GM15510 (cell line): ENCODE data around the gene NOD1.

Experiments used
- POLR2A ChIP-seq: IDR thresholded peaks from 3 replicates; pipeline ENCODE4 v1.6.1; 2011; ENCODE audit warnings: borderline replicate concordance; ENCODE audit not compliant: insufficient read length; ENCODE audit errors: extremely low read depth

Gene NOD1

DNA sequence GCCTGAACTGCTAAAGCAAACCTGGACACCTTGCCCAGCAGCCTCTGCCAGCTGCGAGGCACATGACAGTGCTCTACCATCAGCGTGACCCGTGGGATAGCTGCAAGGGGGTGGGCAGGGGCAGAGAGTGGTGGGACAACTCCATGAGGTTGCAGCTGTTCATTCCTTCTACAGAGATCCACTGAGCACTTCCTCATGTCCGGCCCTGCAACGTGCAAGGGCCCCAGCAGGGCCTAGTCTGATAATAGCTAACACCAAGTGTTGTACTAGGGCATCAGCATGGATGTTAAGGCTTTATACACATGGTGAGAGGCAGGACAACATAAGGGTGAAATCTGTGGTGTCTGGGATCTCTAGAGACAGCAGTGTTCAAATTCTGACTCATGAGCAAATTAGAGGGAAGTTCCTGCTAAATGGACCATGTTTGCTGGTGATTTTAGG, 14.3 kb downstream of the NOD1 start:
- no peak for TF ChIP-seq POLR2A

DNA sequence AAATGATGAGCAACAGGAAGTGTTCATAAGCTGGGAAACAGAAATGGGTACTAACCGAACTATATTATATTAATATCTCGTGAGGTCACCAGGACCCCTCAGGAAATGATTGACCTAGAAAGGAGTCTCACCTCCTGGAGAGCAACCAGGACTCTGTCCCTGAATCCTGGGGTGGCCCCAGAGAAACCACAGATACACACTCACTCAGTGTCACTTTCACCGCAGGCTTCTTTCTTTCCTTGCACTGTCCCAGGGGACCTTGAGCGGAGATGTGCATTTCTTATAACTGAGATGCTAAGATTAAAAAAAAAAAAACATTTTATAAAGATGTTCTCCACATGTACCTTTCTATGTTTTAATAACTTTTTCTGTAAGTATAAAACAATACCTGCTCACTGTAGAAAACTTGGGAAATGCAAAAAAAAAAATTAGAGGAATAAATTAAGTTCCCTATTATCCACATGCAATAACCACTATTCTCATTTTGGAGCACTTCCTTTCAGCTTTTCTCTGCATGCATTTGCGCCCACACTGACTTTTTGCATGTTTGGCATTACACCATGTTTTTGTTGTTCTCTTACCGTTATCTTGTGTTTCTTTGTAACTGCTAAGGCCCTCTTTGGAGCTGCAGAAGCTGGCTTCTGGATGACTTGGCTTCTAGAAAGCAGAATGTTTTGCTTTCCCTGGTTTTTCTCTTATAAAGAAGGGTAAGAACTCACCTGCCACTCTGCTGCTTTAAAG, 15.0 kb downstream of the NOD1 start:
- TF ChIP-seq POLR2A, result no peak

DNA sequence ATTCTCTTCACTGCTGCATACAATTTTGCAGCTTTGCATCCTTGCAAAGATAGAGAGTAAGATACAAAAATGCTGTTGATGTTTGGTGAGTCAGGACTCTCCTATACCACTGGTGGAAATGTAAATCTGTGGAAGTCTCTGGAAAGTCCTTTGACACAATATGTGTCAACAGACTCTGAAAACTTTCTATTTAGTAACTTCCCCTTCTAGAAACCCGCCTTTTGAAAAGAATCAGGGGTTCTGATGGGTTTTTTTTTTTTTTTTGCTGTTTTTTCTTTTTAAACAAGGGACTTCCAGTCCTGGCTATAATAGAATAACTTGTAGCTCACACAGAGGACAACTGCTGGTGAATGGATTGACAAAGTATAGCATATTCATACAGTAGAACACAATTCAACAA, 16.4 kb downstream of the NOD1 start:
- TF ChIP-seq POLR2A, result no peak

DNA sequence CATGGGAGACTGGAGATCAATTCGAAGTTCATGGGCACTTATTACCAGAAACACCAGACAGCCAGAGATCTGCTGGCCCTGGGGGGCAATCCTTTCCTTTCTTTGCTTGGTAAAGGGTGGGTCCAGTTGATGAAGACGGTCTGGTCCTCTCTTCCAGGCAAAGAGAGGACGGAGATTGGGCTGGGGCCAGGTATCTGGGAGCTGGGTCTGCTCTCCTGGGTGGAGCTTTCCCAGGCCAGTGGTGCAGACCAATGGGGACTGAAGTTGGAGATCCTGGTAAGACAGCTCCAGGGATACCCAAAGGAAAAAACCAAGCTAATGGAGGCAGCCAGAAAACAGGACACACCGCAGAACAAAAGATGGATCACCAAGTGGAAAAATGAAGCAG, 18.3 kb downstream of the NOD1 start:
- no peak for TF ChIP-seq POLR2A

DNA sequence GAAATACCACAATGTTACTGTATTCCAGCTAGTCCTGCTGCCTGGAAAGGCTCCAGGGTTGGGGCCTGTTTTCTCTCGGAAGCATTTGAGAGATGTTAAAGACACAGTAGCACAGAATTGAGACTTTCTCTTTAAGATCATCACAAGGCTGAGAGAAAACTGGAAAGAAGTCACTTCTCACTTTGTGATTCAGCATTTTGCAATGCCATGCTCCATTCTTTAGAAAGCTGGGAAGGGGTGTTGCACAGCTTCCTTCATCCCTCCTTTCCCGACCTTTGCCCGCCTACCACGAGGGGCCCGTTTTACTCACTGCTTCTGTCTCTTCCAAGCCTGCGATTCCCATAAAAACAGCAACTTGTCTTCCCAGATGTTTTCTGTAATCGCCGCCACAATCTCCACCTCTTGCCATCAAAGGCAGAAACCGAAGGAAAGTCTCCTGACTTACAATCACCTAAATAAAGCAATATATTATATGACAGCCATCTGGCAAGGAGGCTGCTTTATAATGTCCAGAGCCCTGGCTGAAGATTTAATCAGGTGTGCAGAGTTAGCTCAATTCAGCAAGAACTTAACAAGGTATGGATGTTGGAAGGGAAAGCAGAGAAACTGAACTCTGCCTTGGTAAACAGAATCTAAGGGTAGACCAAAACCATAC, 18.9 kb downstream of the NOD1 start:
- TF ChIP-seq POLR2A, result no peak

DNA sequence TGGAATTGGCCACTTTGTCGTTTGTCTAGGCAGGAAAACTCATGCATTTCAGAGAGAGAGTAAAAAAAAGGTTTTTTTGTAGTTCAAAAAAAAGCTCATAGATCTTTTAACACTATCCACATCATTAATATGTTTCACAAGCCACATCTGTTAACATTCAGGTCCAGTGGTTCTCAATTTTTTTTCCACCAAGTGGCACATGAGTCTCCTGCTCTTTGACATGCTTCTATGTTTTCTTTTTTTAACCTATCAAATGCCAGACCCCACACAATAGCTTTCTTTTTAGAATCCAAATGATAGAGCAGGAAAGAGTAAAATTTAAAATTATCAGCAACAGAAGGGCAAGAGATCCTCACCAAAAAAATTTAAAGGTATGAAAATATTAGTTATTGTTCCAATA, 20.3 kb downstream of the NOD1 start:
- TF ChIP-seq POLR2A, result no peak

DNA sequence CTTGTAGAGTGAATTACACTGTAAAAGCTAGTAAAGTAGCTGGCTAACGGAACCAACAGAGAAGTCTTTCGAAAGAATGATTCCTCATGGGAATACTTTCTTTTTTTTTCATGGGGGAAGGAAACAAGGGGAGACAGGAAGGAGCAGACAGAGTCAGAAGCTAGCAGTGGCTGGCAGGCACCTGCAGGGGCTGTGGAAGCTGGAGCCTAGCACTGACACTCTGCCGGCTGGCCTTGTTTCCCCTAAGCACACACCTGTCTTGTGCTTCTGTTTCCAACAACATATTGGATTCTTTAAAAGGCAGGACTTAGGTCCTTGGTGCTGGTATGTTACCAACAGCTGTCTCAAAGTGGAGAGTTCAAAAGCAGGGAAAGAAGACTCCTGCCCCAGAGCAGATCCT, 24.7 kb downstream of the NOD1 start:
- no peak for TF ChIP-seq POLR2A

DNA sequence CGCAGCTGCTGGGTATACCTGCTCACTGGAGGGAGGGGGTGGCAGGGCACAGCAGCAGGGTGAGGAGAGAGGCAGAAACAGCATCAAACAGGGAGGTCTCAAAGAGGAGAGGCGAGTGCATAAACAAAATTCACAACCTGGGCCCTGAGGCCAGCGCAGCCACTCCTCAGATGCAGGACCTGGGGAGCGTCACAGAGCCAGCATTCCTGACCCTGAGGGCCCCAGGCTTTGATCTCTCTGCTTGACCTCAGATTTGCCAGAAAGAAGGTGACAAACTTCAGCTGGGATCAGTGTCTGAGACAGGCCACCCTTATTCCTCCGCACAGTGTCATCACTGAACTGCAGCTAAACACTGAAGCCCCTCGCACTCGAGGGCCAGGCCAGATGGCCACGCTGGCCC, 25.6 kb downstream of the NOD1 start:
- TF ChIP-seq POLR2A, result no peak

DNA sequence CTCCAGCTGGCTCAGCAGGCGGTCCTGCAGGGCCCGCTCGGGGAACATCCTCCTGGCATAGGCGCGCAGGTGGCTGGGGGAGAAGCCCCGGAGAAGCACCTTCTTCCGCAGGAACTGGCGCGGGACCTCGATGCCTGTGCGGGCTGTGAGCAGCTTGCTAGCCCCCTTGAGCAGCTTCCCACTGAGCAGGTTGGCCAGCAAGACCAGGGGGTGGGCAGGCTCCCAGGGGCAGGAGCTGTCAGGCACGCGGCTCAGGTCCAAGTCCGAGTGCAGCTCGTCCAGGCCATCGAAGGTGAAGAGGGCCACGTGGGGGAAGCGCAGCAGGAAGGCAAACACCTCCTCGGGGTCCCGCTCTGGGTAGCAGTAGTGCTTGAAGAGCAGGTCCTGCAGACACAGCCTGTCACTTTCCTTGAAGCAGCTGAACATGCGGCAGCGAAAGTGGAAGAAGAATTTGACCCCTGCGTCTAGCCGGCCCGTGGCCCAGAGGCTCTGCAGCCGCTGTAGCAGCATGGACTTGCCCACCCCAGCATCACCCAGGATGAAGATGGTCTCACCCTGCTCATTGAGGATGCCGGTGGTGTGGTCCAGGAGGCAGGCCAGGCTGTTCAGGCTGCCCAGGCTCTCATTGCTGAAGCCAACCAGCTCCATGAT, 26.2 kb downstream of the NOD1 start:
- no peak for TF ChIP-seq POLR2A

DNA sequence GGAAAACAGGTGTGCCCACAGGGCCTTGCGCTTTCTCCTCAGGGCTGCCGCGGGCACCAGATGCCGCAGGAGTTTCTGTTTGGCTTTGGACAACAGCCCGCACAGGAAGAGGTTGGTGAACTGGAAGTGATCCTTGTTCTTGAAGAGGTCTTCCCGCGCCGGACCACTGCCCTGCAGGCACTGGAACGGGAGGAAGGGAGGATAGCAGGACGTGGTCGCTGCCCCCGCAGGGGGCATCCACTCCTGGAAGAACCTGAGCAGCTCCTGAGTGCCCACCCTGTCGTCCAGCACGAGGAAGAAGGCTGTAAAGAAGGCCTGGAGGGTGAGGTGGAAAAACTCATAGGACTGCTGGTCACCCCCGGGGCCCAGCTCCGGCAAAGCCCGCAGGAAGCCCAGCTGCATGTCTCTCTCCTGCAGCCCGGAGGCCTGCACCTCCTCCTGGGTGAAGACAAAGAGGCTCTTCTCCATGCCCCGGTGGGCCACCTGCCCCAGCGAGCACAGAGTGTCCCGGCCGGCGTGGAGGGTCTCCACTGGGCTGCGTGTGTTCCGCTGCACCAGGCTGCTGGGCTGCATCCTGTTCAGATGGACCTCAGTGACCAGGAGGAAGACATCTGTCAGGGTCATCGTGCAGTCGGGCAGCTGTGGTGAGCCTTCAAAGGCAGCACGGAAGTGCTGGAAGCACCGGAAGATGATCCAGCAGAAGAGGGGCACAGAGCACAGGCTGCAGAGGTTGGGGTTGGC, 26.9 kb downstream of the NOD1 start:
- TF ChIP-seq POLR2A, result no peak

DNA sequence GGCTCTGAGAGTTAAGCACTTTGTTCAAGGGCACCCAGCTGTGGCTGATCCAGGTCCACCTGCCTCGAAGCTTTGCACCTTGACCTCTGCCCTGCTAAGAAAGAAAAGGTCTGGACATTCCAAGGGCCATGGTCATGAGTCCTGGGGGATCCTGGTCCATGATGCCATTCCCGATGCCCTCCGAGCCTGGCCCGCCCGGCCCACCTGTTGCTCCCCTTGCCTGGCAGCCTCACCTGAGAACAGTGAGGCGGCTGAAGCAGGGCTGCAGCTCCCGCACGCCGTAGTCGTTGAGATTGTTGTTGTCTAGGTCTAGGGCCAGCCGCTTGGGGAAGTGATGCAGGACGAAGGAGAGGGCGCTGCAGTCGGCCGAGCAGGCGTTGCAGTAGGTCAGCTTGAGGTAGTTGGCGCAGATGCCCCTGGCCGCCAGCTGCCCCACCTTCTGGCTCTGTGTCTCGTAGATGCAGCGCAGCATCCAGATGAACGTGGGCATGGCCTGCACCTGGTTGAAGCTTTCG, 27.5 kb downstream of the NOD1 start:
- no peak for TF ChIP-seq POLR2A

DNA sequence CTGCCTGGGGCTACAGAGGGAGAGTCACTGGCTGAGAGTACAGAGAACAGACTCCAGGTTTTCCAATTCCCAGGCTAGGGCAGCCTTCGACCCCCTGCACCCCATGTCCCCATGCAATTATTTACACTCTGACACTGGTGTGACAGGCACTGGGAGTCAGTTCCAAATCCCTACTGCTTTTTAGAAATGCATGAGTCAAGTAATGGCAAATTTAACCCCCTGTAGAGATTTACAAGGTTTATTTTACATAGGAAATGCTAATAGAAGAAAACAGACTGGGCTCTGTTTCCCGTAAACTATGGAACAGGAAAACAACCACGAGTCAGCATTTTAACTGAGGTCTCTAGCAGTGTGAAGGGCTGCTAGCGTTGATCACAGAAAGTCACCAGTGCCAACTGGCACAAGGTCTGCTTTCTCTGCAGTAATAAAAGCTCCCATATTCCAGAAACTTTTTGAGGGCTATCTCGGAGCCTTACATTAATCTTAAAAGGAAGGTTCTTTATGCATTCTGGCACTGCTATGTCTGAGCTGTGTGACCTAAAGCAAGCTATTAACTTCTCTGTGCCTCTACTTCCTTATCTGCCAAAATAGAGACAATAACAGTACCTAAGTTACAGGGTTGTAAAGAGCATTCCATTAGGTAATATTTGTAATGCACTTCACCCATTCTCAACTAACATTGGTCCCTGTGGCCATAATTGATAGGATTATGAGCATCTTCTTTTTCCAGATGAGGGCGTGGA, 28.2 kb downstream of the NOD1 start:
- TF ChIP-seq POLR2A, result no peak

DNA sequence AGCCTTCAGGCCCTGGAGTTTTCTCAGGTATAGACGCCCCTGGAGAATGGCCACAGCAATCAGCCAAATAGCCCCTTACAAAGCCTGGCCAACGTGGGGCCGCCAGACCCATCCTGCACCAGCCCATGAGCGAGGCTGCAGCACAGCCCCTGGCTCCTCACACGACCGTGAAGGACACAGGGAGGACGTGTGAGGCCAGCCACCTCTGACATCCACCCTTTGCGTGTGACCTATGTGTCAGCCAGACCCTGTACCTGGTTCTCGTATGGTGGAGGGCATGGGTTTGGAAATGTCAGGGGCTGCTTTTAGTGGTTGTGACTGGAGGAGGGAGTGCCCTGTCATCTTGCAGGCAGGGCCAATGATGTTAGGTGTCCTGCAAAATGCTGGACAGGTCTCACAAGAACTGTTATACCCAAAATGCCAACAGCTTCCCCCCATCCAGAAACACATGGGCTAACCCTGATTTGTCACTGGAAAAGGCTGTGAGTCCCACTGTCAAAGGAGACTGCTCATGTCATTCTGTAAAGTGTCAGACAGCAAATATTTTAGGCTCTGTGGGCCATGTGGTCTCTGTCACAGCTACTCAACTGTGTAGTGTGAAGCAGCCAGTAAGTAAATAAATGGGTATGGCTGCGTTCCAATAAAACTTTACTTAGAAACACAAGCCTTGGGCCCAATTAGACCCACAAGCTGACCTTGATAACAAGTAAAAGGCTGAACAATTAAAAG, 30.0 kb downstream of the NOD1 start:
- TF ChIP-seq POLR2A, result no peak

DNA sequence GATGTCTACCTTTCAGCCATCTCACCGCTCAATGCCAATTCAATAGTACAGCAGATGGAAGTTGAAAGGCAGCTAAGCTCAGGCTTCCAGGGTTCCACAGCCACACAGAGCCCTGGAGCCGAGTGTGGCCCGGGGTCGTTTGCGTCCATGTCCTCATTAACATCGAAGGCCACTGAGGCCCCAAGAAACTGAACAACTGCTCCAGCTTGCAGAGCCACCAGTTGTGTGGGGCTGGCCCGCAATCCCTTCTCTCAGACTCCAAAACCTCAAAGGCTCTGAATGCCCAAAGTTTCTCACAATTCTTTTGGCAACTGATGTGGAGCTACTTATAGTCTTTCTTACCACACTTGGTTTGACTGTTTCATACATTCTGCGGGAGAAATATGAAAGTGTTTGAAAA, 31.1 kb downstream of the NOD1 start:
- TF ChIP-seq POLR2A, result no peak

DNA sequence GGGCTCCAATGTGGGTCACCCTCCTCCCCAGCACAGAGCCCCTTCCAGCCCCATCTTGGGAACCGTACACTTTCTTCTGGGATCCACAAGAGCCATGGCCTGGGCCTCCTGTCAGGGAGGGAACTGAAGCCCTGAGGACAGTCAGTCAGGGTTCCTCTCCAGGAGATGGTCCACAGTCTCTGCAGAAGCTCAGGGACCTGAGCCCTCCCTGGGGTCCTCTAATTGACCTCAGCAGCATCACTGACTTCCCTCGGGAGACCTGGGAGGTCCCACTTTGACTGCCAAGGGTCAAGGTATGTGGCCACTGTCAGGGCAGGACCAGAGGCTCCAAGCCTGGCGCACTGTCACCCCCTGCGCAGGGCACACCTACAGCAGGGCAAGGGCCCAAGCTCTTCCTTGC, 32.3 kb downstream of the NOD1 start:
- TF ChIP-seq POLR2A, result no peak

DNA sequence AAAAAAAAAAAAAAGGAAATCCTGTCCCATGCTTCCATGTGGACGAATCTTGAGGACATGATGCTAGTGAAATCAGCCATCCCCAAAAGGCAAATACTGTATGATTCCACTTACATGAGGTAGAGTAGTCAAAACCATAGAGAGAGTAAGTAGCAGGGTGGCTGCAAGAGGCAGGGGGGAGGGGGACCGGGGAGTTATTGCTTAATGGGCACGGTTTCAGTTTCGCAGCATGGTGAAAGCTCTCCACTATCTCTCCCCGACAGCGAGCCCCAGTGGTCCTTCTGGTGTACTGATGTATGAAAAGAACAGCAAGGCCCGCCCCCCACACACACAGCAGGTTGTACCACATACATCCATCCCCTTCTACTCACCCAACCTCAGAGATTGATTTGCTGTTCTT, 32.8 kb downstream of the NOD1 start:
- no peak for TF ChIP-seq POLR2A
